Coronary artery (tissue), 2 donors: Measurements from ENCODE around the gene CACNA1B.

Experiments
- DNase-seq: peaks from one replicate; pipeline ENCODE4 v3.0.0-alpha.2; 2017; ENCODE audit warnings: low spot score
- H3K27ac ChIP-seq, 2 donors: fragments of 200-600 bp; sonication (generic); one replicate each; pipeline ENCODE4 v1.5.1; 2016 to 2019
- H3K4me3 ChIP-seq: fragments of 200-600 bp; sonication (generic); 2 replicates; pipeline ENCODE4 v1.5.1; 2016; ENCODE audit warnings: mild to moderate bottlenecking, moderate library complexity
- TF ChIP-seq, protein P1 (sequence below): fragments of 200-600 bp; sonication (generic); IDR thresholded peaks from one replicate; pipeline ENCODE4 v1.5.1; 2019; ENCODE audit warnings: antibody characterized with exemption

The CACNA1B gene

DNA sequence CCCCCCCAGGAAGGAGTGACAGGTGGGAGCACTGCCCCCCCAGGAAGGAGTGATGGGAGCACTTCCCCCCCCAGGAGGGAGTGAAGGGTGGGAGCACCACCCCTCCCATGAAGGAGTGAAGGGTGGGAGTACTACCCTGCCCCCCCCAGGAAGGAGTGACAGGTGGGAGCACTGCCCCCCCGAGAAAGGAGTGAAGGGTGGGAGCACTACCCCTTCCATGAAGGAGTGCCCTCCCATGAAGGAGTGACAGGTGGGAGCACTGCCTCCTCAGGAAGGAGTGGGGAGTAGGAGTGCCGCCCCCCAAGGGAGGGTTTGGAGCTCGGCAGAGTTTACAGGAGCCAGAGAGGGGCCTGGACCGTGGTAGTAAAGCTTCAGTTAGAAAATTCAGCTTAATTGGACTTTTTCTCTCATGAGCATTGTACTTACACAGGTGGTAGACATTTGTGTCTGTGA is 100.7 kb downstream of the CACNA1B start:
- Histone ChIP-seq H3K4me3 (no peak overlapping the region), H3K27ac (no peak overlapping the region)
- no peak for DNase-seq
- TF ChIP-seq, protein P1, sequence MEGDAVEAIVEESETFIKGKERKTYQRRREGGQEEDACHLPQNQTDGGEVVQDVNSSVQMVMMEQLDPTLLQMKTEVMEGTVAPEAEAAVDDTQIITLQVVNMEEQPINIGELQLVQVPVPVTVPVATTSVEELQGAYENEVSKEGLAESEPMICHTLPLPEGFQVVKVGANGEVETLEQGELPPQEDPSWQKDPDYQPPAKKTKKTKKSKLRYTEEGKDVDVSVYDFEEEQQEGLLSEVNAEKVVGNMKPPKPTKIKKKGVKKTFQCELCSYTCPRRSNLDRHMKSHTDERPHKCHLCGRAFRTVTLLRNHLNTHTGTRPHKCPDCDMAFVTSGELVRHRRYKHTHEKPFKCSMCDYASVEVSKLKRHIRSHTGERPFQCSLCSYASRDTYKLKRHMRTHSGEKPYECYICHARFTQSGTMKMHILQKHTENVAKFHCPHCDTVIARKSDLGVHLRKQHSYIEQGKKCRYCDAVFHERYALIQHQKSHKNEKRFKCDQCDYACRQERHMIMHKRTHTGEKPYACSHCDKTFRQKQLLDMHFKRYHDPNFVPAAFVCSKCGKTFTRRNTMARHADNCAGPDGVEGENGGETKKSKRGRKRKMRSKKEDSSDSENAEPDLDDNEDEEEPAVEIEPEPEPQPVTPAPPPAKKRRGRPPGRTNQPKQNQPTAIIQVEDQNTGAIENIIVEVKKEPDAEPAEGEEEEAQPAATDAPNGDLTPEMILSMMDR: no peak

DNA sequence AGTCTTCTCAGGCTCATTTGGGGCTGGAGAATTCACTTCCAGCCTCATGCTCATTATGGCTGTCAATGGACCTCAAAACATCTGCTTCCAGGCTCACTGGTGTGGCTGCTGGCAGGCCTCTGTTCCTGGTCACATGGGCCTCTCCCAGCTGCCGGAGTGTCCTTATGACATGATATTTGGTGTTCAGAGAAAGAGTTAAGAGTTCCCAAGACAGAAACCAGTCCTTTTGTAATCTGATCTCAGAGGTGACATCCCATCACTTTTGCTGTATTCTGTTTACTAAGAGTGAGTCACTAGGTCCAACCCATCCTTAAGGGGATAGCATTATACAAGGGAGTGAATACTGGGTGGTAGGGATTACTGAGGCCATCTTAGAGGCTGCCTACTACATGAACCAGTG is 104.6 kb downstream of the CACNA1B start:
- H3K27ac ChIP-seq: no peak overlapping the region
- no peak overlapping the region for H3K4me3 ChIP-seq
- DNase-seq: no peak
- TF ChIP-seq, protein P1: no peak

DNA sequence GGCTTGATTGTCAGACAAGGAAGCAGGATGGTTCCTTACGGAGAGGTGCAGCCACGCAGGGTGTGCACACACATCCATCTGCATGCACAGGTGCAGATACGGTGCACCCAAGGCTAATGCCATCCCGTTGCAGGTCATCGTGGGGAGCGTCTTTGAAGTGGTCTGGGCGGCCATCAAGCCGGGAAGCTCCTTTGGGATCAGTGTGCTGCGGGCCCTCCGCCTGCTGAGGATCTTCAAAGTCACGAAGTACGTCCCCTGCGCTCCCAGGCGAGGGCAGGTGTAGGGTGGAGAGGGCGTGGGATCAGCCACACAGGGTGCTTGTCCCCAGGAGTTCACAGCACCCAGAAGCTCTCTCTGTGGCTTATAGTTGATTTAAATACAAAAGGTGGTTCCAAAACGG is 106.4 kb downstream of the CACNA1B start:
- no peak for DNase-seq
- Histone ChIP-seq H3K4me3 (no peak overlapping the region), H3K27ac (no peak overlapping the region)
- TF ChIP-seq, protein P1: no peak

DNA sequence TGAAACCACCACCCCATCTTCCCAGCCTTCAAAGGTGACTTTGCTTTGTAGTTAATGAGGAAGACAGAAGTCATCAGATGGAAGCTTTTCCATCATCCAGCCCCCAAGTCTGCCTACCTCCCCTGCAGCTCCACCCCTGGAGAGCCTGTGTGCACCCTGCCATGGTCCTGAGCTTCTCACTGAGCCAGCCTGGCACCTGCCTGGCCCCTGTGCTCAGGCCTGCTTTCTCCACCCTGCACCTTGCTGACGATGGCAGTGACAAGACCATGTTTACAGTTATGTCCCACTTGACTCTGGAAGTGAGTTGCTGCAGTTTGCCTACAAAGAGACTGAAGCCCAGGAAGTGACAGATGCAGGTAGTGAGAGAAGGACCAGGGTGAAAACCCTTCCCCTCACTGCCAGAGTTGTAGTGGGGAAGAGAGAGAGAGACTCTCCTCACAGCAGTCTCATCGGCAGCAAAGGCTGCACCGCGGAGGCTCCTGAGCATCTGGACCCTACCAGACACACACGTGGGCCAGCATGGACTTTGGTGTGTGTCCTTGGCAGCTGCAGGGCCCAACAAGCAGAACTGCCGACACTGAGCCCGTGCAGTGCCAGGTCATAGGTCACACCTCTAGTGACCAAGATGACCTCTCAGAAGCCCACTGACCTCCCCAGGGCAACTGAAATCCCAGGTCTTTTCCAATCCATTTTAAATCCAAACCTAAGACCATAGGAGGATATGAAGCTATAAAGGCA is 107.1 kb downstream of the CACNA1B start:
- TF ChIP-seq, protein P1: no peak
- Histone ChIP-seq H3K27ac (no peak overlapping the region), H3K4me3 (no peak overlapping the region)
- DNase-seq: no peak

DNA sequence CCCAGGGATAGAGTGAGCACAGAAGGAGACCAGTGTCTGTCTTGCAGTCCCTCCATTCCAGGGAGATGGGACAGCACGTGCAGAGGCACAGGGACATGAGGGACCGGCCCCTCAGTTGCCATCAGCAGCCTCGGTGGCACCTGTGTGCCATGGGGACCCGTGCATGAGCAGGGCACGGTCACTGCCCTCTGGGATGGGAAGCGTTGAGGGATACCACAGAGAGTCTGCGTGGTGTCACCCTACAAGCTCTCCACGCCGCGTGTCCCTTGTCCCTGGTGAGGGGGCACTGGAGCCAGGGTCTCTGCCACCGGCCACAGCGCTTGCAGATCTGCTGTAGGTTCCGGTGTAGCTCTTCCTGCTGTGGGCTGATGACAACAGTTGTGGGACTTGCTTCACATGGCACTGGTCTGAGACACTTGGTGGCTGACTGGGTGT is 108.1 kb downstream of the CACNA1B start:
- Histone ChIP-seq H3K27ac (no peak overlapping the region), H3K4me3 (no peak overlapping the region)
- no peak for DNase-seq
- TF ChIP-seq, protein P1: no peak

DNA sequence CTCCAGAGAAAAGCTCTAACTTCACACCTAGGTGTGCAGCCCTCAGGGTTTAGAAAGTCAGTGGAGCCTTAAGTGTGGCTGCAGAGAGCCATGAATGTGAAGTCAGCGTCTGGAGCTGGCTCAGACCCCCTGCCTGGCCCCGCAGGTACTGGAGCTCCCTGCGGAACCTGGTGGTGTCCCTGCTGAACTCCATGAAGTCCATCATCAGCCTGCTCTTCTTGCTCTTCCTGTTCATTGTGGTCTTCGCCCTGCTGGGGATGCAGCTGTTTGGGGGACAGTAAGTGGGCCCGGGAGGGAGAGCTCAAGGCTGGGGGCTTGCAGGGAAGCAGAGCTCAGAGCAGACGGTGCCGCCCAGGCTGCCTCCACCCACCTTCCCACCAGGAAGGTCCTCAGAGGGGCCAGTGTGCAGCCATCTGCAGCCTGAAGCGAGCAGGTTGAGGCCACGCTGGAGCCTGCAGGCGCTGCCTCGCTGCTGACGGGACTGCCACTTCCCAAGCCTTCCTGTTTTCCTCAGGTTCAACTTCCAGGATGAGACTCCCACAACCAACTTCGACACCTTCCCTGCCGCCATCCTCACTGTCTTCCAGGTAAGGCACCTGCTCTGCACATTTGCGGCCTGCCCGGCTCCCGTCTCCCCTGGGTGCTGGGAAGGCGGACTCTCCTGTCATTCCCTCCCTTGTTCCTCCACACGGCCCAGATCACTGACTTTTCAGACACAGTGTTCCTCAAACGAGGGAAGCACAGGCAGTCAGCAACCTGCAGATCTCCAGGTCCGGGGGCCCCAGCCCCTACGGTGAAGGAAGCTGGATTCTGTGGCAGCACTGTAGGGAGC is 108.9 kb downstream of the CACNA1B start:
- TF ChIP-seq, protein P1: no peak
- no peak overlapping the region for H3K4me3 ChIP-seq
- DNase-seq: no peak
- H3K27ac ChIP-seq: no peak overlapping the region
